Fibroblast of the aortic adventitia (primary cell): Measurements from ENCODE around the gene PTGIR. TPM values are rescaled to one million over a fixed set of nuclear protein-coding genes. Genes with fewer than 3 reads are reported as not detected.

Source experiments
- DNase-seq: peaks from one replicate; pipeline ENCODE4 v3.0.0-alpha.2; 2010; ENCODE audit warnings: low read depth
- H3K4me3 ChIP-seq: 2 replicates; pipeline ENCODE4 v1.5.1; 2011; ENCODE audit warnings: low read depth, mild to moderate bottlenecking, control low read depth, low read length, moderate library complexity
- CTCF ChIP-seq: IDR thresholded peaks from 2 replicates; pipeline ENCODE4 v1.5.1; 2011; ENCODE audit warnings: mild to moderate bottlenecking, low read length, control low read depth, inconsistent platforms; ENCODE audit not compliant: insufficient read depth
- total RNA-seq: library from RNA; depleted of rRNA; stranded (reverse); fragments of >200 nt; gene quantifications from 2 replicates; pipeline ENCODE4 v1.2.3, GENCODE V29; 2012; ENCODE audit warnings: low replicate concordance

Gene PTGIR
- total RNA-seq, 1 donor, result 23.2 TPM

GRCh38 chr19:46573679-46574498 lies 51.0 kb downstream of the PTGIR start:
- TF ChIP-seq CTCF, result no peak
- H3K4me3 ChIP-seq, result no peak overlapping the region
- DNase-seq, result no peak

DNA sequence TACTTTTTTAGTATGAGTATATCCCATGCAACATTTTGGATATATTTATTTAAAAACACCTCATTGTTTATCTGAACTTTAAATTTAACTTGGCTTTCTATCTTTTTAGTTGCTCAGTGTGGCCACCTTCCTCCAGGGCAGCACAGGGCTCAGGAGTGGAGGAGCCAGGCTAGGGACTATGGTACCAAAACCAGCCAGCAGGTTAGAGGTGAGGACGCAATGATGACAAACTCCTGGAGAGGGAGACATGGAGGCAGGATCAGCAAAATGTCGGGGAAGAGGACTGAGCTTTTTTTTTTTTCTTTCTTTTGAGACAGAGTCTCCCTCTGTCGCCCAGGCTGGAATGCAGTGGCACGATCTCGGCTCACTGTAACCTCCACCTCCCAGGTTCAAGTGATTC lies 53.4 kb downstream of the PTGIR start:
- DNase-seq, result peak; percentile 11
- no peak overlapping the region for H3K4me3 ChIP-seq
- peak; percentile 25 for TF ChIP-seq CTCF

Other genes starting within 250 kb of the PTGIR start
- 8.5 and 26.9 TPM in 2 replicates for gene CCDC8, start 211.5 kb downstream of the PTGIR start, total RNA-seq
- gene PNMA8C, start 196.2 kb downstream of the PTGIR start, total RNA-seq, result not detected in 2 replicates
- gene PNMA8A, start 153.5 kb downstream of the PTGIR start, total RNA-seq, result 2.1 and 2.3 TPM in 2 replicates
- 1.6 and 6.3 TPM in 2 replicates for gene PNMA8B, start 129.2 kb downstream of the PTGIR start, total RNA-seq
- gene CALM3, start 23.8 kb downstream of the PTGIR start, total RNA-seq, result 112 and 210 TPM in 2 replicates
- not detected in 2 replicates for gene GNG8, start 11.1 kb upstream of the PTGIR start, total RNA-seq
- gene DACT3, start 36.1 kb upstream of the PTGIR start, total RNA-seq, result 5.1 and 17.5 TPM in 2 replicates
- 8.0 and 9.7 TPM in 2 replicates for gene PRKD2, start 92.0 kb upstream of the PTGIR start, total RNA-seq
- gene FKRP, start 121.0 kb upstream of the PTGIR start, total RNA-seq, result 11.8 and 13.2 TPM in 2 replicates
- 45.3 and 45.9 TPM in 2 replicates for gene STRN4, start 121.4 kb upstream of the PTGIR start, total RNA-seq
- gene SLC1A5, start 163.5 kb upstream of the PTGIR start, total RNA-seq, result 84.1 and 158 TPM in 2 replicates
- 113 and 159 TPM in 2 replicates for gene AP2S1, start 225.8 kb upstream of the PTGIR start, total RNA-seq
- gene ARHGAP35, start 235.9 kb upstream of the PTGIR start, total RNA-seq, result 48.7 and 61.3 TPM in 2 replicates